Measurements from ENCODE around the gene C1R.

Gene C1R

DNA sequence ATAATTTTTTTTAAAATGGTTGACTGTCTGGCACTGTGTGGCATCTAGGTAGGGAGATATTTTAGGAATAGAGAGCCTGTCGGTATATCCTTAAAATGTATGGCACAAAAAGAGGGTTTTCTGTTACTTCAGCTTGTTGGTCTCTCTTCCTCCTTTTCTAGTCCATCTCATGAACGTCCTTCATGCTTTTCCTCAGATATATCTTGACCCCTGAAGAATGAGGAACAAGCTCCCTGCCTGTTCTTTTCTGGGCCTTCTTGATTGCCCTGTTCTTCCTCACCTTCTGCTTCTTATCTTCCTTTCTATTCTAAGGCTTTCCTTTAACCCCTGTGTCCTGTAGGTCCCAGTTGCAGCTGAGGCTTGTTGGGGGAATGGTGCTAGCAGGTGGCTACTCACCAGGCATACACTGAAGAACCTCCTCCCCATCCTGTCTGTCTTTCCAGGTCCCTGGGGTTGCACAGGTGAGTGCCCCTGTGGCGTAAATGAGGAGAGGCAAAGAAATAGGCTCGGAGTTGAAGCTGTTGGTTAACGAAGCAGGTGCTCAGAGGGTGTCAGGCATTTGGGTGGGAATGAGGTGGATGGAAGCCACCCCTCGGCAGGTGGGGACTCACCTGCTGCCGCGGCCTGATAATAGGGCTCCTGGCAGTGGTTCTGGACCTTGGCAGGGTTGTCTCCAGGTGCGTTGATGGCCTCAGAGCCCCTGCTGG lies 7.2 kb upstream of the C1R start:
- no peak for DNase-seq (ENCODE audit: low spot score)

DNA sequence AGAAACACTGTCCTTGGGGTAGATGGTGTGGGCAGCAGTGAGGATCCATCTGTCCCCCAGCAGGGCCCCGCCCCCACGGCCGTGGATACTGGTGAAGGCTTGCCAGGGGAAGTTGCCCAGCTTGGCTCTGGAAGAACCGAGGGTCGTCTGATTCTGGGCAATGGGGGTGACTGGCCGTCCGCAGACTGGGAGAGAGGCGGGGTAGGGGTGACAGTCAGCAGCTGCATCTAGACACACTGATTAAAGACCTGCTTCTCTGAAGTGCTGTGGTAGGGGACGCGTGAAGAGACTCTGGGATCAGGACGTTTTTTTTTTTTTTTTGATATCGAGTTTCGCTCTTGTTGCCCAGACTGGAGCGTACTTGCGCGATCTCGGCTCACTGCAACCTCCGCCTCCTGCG lies 4.7 kb upstream of the C1R start:
- DNase-seq (ENCODE audit: low spot score): no peak

DNA sequence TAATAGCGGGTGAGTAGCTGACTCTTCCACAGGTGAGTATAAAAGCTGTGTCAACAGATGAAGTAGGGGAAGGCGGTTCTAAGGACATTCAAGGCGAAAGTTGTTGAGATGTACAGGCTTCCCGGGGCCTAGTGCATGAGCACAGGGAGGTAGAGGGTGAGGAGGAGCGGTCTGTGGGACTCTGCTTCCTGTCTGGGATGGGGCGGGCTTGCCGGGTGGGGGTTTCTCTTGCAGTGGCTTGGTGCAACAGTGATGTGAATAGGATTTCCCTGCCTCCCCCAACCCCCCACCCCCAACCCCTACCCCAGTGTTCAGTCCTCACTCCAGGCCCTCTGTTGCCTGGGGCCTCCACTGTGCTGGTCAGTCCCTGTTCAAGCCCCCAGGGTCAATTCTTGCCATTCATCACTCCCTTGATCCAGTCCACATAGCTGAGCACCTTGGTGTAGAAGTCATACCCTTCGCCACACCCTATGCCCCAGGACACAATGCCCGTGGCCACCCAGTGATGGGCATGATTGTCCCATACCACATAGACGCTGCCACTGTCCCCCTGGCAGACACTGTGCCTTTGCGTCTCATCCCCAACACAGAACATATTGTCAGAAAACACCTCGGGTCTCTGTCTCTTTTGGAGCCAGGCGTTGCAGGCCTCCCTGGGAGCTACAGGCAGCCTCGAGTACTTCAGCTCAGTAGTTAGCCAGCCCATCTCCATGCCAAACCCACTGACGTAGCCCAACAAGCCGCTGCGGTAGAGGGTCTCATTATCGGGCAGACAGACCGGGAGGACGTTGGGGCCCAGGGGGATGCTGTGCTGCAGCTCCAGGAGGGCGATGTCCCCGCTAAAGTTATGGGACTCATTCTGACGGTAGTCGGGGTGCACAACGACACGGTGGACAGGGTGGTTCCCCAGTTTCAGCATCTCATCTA lies 4.0 kb upstream of the C1R start:
- no peak for DNase-seq (ENCODE audit: low spot score)

DNA sequence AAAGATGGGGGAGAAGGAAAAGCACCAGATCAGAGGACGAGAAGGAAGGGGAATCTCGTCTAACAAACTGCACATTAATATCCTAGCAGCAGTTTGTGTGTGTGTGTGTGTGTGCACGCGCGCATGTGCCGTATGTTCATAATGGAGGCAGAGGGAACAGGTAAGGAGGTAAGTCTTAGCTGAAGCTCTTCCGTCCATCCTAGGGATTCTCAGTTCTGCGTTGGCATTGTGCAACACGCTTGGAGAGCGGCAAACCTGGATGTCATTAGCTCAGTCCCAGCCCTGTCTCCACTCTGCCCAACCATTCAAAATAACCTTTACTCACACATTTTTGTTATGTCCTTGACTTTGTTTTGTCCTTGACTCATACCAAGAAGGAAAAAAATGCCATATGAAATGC lies 1.6 kb upstream of the C1R start:
- DNase-seq (ENCODE audit: low spot score): no peak

DNA sequence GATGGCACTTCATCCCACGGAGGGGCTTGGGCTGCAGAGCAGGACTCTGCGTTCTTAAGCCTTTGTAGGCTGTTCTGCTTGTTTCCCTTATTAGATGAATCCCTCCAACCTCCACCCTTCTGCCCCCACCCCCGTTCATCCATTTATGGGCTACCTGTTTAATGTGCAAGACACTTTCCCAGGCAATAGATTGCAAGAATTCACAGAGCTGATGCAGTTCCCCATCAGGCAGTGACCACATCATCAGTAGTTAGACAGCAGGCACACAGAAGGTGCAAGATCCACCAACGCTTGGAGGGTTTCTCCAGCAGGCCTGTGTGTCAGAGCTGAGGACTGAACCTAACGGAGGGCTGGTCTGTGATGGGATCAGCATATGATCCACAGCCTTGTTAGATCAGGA lies 1.2 kb upstream of the C1R start:
- DNase-seq (ENCODE audit: low spot score): no peak

DNA sequence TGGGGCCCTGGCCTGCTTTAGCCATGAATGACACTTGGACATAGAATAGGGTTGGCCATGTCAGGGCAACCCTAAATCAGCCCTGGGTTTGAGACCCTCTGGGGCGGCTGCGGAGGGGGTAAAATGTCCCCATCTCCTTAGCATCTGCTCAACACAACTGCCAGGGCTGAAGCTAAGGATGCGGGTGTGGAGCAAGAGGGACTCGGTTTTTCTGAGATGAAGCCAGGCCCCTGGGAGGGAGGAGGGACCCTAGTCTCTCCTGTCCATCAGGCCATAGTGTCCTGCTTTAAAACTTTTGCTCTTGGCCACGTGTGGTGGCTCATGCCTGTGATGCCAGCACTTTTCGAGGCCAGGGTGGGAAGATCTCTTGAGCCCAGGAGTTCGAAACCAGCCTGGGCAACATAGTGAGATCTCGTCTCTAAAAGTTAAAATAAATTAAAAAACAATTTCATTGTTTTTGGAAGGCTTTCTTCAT lies 778 bp upstream of the C1R start:
- no peak for DNase-seq (ENCODE audit: low spot score)

DNA sequence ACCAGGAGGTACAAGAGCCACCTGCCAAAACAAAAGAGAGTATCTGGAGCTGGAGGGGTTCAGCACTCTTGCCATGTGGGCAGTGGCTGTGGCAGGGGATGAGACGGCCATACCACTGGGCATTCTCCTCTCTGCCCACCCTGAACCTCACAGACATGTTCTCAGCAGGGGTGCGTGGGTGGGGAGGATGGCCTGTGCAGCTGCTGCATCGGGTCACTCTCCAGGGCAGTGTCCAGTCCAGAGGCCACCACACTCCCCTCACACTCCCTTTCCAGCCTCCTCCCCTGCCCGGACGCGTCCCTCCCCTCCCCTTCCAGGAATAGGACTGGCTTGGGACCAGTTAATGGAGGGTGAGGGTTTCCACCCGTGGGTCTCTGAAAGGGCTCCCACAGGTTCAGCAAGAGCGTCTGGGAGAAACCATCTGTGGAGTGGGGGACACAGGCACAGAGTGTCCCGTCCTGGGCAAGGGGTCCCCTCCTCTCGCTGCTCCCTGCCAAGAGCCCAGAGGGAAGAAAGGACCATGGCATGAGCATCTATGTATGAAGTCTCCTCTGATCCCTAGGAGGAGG lies 501 bp downstream of the C1R start:
- no peak for DNase-seq (ENCODE audit: low spot score)

DNA sequence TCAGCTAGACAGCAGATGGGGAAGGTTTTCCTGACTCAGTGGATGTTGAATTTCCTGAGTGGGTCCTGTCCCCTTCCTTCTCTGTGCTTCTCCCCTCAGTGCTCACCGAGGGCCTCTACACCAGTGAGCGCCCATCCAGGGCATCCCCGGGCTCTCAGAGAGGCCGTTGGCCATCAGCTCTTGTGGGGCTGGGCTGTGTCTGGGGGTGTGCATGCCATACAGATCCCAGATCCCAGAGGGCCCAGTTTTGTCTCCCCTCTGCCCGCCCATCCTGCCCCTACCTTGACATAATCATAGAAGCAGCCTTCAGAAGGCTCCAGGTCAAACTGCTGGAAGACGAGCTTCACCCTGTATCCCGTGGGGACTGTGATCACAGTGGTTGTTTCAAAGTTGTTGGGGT lies 1.1 kb downstream of the C1R start:
- DNase-seq (ENCODE audit: low spot score): no peak

DNA sequence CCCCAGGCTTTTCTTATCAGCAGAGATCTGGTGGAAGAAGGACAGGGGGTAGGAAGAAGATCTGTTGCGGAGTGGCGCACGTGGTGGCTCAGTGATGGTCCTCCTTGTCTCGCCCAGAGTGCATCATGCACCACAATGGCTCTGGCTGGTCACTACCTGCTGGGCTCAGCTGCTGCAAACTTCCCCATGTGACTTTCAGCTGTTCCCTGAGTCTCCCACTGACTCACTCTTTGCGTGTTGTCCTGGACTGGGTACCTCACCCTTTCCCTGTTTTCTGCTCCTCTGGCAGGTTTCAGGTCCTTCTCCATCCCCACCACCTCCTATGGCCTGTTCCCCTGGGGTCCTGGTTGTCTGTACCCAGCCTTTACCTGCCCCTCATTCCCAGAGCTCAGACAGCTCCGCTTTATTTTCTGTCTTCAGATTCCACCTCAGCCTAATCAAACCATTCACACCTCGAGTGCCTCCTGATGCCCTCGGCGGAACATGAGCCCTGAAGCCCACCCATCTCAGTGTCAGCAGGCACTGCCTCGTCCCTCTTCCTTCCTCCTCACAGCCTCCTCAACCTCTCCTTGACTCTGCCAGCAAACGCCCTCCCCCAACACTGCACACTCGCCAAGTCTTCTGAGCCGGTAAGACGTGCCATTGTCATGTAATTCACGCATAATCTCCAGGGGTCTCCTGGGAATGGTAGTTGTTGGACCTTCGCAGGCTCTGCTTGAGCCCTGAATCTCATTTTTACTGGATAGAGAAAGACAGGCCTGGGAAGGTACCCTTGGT lies 1.8 kb downstream of the C1R start:
- no peak for DNase-seq (ENCODE audit: low spot score)

DNA sequence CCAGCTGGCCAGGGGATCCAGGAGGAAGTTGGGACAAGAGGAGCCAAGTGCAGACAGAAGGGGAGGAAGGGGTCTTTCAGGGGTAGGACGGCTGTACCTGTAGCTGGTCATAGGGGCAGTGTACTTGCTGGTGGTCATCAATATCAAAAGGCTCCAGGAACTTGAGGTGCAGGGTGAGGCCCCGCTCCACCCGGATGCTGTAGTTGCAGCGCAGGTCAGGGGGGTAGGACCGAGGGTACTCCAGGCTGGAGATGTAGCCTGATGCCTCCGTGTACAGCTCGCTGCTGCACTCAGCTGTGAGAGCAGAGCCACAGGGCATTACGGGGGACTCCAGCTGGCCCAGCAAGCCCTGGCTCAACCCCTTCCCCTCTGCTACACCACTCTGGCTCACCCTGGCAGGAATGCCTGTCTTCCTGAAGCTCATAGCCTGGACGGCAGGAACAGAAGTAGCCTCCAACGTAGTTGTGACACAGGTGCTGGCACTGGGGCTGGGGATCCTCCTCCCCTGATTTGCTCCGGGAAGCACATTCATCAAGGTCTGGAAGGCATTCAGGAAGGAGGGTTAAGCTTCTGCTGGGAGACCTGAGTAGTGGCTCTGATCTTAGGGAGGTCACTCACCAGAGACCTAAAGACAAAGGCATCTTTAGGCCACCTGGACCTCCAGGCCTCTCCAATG lies 2.9 kb downstream of the C1R start:
- DNase-seq (ENCODE audit: low spot score): no peak

DNA sequence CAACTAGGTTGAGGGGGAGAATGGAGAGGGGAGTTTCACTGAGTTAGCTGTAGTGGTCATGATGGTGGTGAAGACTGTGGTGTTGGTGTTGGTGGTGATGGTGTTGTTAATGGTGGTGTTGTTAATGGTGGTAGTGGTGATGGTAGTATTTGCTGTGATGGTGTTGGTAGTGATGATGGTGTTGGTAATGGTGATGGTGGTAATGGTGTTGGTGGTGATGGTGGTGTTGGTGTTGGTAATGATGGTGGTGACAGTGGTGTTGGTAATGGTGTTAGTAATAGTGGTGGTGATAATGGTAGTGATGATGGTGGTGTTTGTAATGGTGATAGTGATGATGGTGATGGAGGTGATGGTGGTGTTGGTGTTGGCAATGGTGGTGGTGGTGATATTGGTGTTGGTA lies 9.1 kb downstream of the C1R start:
- no peak for DNase-seq (ENCODE audit: low spot score)

DNA sequence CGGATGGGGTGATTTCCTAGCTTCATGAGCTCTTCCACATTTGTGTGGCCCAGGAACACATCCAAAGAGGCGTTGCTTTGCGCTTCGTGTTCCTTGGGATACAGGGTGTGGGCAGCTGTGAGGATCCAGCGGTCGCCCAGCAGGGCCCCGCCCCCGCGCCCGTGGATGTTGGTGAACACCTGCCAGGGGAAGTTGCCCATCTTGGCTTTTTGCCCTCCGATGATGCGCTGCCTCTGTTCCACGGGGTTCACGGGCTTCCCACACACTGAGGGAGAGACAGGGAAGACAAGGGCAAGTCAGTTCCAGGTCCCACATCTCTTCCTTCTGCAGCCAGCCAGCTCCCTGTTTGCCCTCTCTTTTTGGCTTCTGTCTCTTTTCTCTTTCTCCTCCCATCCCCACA lies 11.2 kb downstream of the C1R start:
- no peak for DNase-seq (ENCODE audit: low spot score)

DNA sequence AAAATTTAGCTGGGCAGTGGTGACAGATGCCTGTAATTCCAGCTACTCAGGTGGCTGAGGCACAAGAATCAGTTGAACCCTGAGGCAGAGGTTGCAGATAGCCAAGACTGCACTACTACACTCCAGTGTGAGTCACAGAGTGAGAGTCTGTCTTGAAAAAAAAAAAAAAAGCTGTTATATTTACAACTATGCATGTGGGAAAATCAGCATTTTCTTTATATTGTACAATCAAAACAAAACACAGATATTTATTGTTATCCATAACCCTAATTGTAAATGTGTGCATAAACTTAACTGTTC lies 12.5 kb downstream of the C1R start:
- DNase-seq (ENCODE audit: low spot score): no peak

DNA sequence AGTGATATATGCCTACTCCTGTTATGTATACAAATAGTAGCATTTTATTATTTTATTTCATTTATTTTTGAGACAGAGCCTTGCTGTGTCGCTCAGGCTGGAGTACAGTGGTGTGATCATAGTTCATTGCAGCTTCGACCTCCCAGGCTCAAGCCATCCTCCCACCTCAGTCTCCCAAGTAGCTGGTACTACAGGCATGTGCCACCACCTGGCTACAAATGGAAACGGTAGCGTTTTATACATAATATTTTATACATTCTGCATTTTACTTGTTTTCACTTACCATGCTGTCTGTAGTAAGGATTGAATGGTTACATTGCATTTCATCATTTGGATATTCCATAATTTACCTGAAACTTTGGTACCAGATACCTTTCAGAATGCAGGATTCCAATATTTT lies 14.1 kb downstream of the C1R start:
- no peak for DNase-seq (ENCODE audit: low spot score)

DNA sequence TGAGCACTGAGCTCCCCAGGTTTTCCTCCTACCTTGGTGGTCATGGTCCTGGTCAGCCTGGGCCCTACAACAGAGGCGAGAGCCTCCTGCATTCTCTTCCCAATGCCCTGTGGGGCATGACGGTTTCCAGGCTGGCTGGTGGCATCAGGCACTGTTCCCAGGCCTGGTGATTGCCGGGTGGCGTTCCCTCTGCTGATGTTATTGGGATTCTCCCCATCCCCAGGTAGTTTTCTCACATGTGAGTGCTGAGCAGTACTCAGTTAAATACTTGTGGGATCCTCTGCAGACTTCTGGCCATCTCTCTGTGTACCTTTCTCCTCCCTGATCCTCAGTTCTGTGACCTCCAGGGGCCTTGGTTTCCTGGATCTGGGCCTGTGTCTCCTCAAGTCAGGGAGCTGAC lies 15.8 kb downstream of the C1R start:
- DNase-seq (ENCODE audit: low spot score): no peak

DNA sequence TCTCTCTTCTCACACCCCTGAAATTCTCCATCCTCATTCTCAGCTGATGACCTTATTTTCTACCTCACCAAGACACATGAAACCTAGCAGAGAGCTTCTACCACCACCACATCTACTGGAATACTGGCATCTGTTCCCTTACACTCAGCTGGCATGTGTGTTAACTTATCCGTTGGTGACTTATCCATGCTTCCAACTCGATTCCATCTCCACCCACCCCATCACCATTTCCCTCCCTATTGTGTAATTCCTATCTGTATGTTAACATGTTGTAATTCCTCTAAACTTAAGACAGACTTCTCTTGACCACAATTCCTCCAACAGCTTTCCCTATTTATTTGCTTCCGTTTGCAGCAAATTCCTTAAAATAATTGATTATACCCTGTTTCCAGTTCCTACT lies 16.3 kb downstream of the C1R start:
- no peak for DNase-seq (ENCODE audit: low spot score)

DNA sequence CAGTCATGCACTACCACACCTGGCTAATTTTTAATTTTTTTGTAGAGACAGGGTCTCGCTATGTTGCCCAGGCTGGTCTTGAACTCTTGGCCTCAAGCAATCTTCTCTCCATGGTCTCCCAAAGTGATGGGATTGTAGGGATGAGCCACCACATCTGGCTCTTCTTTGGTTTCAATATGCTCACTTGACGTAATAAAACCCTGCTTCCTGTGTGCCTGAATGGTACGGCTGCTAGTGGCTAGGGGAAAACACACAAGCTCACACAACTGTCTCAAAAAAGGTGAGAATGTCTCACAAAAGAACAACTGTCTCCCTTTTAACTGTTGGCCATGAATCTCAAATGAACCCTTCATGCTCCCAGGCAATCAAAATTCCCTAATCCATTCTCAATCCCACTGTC lies 16.7 kb downstream of the C1R start:
- no peak for DNase-seq (ENCODE audit: low spot score)

DNA sequence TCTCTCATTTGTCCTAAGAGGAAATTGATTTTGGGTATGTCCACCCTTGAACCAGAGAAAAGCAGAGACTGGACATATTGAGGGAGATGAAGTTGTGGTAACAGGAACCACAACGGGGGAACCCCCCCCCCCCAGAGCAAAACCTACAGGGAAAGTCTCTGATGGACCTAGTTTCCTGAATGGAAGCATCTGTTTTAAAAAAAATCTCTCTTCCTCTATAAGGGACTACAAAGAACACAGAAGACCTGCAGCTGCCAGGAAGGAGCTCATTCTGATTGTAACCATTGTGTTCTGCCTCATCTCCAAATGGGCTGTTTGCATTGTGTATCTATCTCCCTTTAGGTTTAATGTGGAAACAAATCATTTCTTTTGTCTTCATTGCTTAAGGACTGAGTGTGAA lies 18.3 kb downstream of the C1R start:
- DNase-seq (ENCODE audit: low spot score): no peak

DNA sequence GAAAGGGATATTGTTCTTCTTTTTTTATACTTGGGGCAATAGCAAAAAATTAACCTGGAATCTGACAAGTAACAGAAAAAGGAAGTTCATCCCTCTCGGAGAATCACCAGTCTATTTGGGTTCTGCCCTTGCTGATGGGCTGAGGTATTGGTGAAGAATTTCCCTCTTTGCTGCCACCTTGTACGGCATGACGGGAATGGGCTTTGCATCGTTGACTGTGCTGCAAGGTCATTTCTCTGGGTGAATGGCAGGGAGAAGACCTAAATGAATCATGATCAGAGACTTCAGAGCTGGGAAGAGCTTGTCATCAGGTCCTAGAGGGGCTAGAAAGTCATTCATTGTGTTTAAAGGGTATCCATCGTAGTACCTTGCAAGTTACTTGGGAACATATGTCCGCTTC lies 19.7 kb downstream of the C1R start:
- DNase-seq (ENCODE audit: low spot score): no peak

DNA sequence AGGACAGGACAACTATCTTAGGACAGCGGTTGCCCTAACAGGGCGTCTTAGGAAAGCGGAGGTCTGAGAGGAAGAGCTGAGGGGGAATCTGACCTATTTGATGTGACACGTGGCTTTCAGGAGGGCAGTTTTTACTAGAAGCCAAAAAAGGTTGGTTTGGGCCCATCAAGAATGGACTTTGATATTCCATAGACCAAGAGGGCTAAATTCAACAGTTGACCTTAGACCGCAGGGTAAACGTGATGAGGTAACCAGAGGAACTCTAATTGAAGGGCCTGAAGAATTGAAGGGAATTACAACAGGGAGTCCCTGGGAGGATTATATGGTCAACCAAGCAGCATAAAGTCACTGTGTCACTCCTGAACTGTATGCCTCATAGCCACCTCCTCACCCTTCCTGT lies 20.2 kb downstream of the C1R start:
- no peak for DNase-seq (ENCODE audit: low spot score)

DNA sequence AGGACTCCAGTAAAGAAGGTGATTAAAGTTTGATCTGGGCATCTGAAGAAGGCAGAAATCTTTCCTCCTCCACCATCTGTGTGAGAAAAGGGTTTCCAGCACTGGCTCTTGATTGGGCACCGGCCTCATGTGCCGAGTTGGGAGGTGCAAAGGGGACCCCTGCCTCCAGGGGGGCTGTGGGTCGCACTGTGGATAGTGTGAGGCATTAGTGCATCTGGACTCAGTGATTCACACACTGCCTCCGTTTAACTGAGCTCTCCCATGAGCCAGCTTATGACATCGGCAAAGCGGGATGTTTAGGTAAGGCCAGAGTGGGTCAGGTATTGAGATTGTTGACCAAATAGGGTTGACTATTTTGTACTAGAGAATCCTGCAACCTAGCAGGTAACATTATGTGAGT lies 22.9 kb downstream of the C1R start:
- DNase-seq (ENCODE audit: low spot score): no peak

DNA sequence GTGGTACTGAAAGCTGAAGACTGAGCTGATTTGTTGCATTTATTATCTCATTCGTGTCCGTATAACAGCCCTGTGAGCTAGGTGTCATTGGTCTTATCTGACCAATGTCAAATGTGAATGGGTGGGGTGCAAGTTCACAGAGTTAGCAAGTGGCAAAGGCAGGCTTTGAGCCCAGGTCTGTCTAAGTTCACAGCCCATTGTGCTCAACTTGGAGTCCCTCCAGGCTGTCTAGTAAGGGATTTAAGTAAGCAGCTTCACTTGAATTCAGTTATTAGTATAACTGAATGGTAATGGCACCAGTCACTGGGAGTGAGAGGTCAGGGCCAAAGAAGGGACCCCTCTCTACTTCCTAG lies 23.3 kb downstream of the C1R start:
- DNase-seq (ENCODE audit: low spot score): no peak
